HUES6 (cell line): Measurements from ENCODE around the gene NPM1.

Experiments
- H3K27ac ChIP-seq: 2 replicates; pipeline ENCODE4 v1.7.0; 2013; ENCODE audit warnings: low read depth, mild to moderate bottlenecking, low read length, inconsistent platforms
- H3K27me3 ChIP-seq: 2 replicates; pipeline ENCODE4 v1.6.1; 2013; ENCODE audit warnings: low read length; ENCODE audit not compliant: control insufficient read depth, insufficient read depth
- H3K36me3 ChIP-seq: 2 replicates; pipeline ENCODE4 v1.6.1; 2013; ENCODE audit warnings: low read length; ENCODE audit not compliant: control insufficient read depth, insufficient read depth
- H3K4me1 ChIP-seq: 2 replicates; pipeline ENCODE4 v1.6.1; 2013; ENCODE audit warnings: low read length; ENCODE audit not compliant: control insufficient read depth, insufficient read depth
- H3K4me3 ChIP-seq: 2 replicates; pipeline ENCODE4 v1.5.1; 2013; ENCODE audit warnings: low read depth, low read length
- H3K9ac ChIP-seq: one replicate; pipeline ENCODE4 v1.6.1; 2013; ENCODE audit warnings: mild to moderate bottlenecking, low read length
- H3K9me3 ChIP-seq: 2 replicates; pipeline ENCODE4 v1.6.1; 2013; ENCODE audit warnings: low read depth, low read length; ENCODE audit not compliant: control insufficient read depth, insufficient read depth

The NPM1 gene

GRCh38 chr5:171453056-171453725 lies 65.5 kb downstream of the NPM1 start:
- Histone ChIP-seq H3K36me3 (no peaks in the 10 kb centered on the region), H3K9me3 (no peaks in the 10 kb centered on the region), H3K9ac (peak overlapping the region; percentile 56), H3K4me3 (no peak overlapping the region), H3K27ac (no peak overlapping the region; the same call in 1 of the 2 replicates), H3K27me3 (no peaks in the 10 kb centered on the region), H3K4me1 (peaks cover 58% of the 10 kb centered on the region)

DNA sequence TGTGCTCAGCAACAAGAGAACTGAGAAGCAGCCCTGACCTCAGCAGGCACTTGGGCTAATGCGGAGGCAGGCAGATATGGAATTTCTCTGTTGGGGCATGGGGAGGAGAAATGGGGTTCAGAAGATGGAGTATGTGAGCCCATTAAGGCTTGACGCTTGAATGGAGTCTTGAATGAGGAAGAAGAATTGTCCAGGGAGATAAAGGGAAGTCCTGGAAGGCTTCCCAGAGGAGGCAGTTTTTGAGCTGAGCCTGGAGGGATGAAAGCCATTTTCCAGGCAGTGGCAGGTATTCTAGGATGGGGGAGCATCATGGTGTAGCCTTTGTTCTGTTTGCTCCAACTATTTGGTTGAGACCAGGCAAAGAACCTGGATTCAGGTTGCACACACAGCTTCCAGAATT lies 66.3 kb downstream of the NPM1 start:
- H3K9ac ChIP-seq = no peak overlapping the region
- no peak overlapping the region for H3K27ac ChIP-seq
- H3K27me3 ChIP-seq = no peaks in the 10 kb centered on the region
- H3K4me1 ChIP-seq = peaks cover 50% of the 10 kb centered on the region
- no peaks in the 10 kb centered on the region for H3K9me3 ChIP-seq
- no peak overlapping the region for H3K4me3 ChIP-seq
- no peaks in the 10 kb centered on the region for H3K36me3 ChIP-seq

DNA sequence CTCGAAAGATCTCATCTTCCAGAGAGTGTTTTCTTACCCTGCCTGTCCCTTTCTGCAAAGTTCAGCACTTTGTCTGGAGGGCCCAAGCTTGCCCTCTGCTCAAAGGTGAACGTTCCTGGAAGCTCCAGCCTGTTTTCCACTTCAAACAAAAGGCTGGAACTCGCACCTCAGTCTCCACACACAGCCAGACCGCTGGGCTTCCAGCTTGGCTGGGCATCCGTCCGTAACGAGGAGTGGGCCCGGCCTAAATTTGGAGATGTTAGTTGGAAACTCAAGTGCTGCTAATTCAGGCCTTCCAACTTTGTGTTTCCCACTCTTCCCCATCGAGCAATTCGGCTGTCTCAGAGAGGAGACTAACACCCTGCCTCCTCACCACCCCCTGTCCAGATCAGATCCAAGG lies 66.9 kb downstream of the NPM1 start:
- H3K4me3 ChIP-seq = no peak overlapping the region
- H3K9ac ChIP-seq = no peak overlapping the region
- H3K27me3 ChIP-seq = no peaks in the 10 kb centered on the region
- no peak overlapping the region for H3K27ac ChIP-seq
- H3K4me1 ChIP-seq = peaks cover 44% of the 10 kb centered on the region
- H3K9me3 ChIP-seq = no peaks in the 10 kb centered on the region
- H3K36me3 ChIP-seq = no peaks in the 10 kb centered on the region

- H3K4me3 ChIP-seq = no peak overlapping the region
- no peak overlapping the region for H3K27ac ChIP-seq
- peaks cover 8% of the 10 kb centered on the region; the same call in 1 of the 2 replicates for H3K27me3 ChIP-seq
- H3K9me3 ChIP-seq = no peaks in the 10 kb centered on the region
- H3K4me1 ChIP-seq = peaks cover 35% of the 10 kb centered on the region; the same call in 1 of the 2 replicates
- H3K36me3 ChIP-seq = no peaks in the 10 kb centered on the region
- H3K9ac ChIP-seq = no peak overlapping the region
Observed at GRCh38 chr5:171455522-171455921, 67.9 kb downstream of the NPM1 start.

DNA sequence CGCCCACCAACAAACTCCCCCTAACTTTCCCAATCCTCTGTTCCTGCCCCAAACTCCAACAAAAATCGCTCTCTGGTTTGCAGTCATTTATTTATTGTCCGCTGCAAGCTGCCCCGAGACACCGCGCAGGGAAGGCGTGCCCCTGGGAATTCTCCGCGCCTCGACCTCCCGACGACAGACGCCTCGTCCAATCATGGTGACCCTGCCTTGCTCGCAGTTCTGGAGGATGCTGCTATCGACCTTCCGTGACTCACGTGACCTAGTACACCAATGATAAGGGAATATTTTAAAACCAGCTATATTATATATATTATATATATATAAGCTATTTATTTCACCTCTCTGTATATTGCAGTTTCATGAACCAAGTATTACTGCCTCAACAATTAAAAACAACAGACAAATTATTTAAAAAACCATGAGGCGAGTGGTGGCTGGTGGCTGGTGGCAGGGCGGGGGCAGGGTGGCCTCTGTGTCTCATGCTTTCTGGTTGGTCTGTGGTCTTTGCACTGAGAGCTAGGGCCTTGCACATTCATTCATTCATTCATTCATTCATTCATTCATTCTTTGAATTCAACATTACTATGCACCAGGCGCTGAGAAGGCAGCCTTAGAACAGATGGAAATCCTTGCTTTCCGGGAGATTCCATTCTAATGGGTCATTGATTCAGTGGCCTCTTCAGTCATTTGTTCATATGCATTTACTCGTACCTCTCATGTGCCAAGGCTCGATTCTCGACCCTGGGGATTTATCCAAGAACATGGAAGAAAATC lies 69.7 kb downstream of the NPM1 start:
- Histone ChIP-seq H3K4me1 (peaks cover 28% of the 10 kb centered on the region), H3K4me3 (no peak overlapping the region), H3K9ac (no peak overlapping the region), H3K9me3 (no peaks in the 10 kb centered on the region), H3K27ac (no peak overlapping the region), H3K27me3 (peaks cover 10% of the 10 kb centered on the region; the same call in 1 of the 2 replicates), H3K36me3 (no peaks in the 10 kb centered on the region)

- no peak overlapping the region for H3K27ac ChIP-seq
- H3K36me3 ChIP-seq = no peaks in the 10 kb centered on the region
- no peak overlapping the region for H3K9ac ChIP-seq
- H3K9me3 ChIP-seq = no peaks in the 10 kb centered on the region
- no peak overlapping the region for H3K4me3 ChIP-seq
- peaks cover 20% of the 10 kb centered on the region; the same call in 1 of the 2 replicates for H3K27me3 ChIP-seq
- H3K4me1 ChIP-seq = peaks cover 18% of the 10 kb centered on the region
Observed at GRCh38 chr5:171459839-171460238, 72.2 kb downstream of the NPM1 start.
